Panc1 (cell line): ENCODE data around the gene NUDT15.

Experiments
- CTCF ChIP-seq: fragments of 450-650 bp; IDR thresholded peaks from 2 replicates; pipeline ENCODE4 v1.5.1; 2017; ENCODE audit warnings: mild to moderate bottlenecking
- POLR2AphosphoS5 ChIP-seq: IDR thresholded peaks from 2 replicates; pipeline ENCODE4 v1.6.1; 2012; ENCODE audit warnings: mild to moderate bottlenecking, low read depth, low read length, moderate library complexity

GRCh38 chr13:47997384-47997783, 40.1 kb upstream of the NUDT15 start:
- TF ChIP-seq CTCF (no peak), POLR2AphosphoS5 (no peak)
